Medulla oblongata (tissue), 1 donor: ENCODE measurements around the gene ITGA11.
A peak's percentile ranks its signal among the peaks of the same experiment; 100 is the strongest.

Experiments
- DNase-seq: peaks from one replicate; pipeline ENCODE4 v3.0.0-alpha.2; 2015; ENCODE audit errors: extremely low spot score

The ITGA11 gene

GRCh38 chr15:68332266-68332665, 99.7 kb downstream of the ITGA11 start:
- DNase-seq = no peak

GRCh38 chr15:68330901-68331300, 101.1 kb downstream of the ITGA11 start:
- DNase-seq = peak; percentile 62

GRCh38 chr15:68330416-68330815, 101.5 kb downstream of the ITGA11 start:
- no peak for DNase-seq

- no peak for DNase-seq
Measured at GRCh38 chr15:68328964-68329363, 103.0 kb downstream of the ITGA11 start.

- no peak for DNase-seq
Measured at GRCh38 chr15:68328443-68328842, 103.5 kb downstream of the ITGA11 start.

GRCh38 chr15:68326711-68327354, 105.1 kb downstream of the ITGA11 start:
- no peak for DNase-seq

- DNase-seq = no peak
Measured at GRCh38 chr15:68325726-68326125, 106.2 kb downstream of the ITGA11 start.

- DNase-seq = no peak
Measured at GRCh38 chr15:68322796-68323195, 109.2 kb downstream of the ITGA11 start.

GRCh38 chr15:68321229-68321628, 110.7 kb downstream of the ITGA11 start:
- no peak for DNase-seq

GRCh38 chr15:68319997-68320396, 112.0 kb downstream of the ITGA11 start:
- DNase-seq = no peak

- no peak for DNase-seq
Measured at GRCh38 chr15:68318931-68319909, 112.7 kb downstream of the ITGA11 start.

GRCh38 chr15:68318008-68318835, 113.7 kb downstream of the ITGA11 start:
- no peak for DNase-seq

GRCh38 chr15:68317281-68318007, 114.5 kb downstream of the ITGA11 start:
- no peak for DNase-seq

GRCh38 chr15:68316061-68316804, 115.7 kb downstream of the ITGA11 start:
- DNase-seq = no peak

GRCh38 chr15:68315495-68316031, 116.4 kb downstream of the ITGA11 start:
- no peak for DNase-seq

- DNase-seq = no peak
Measured at GRCh38 chr15:68315035-68315434, 116.9 kb downstream of the ITGA11 start.

GRCh38 chr15:68314563-68314962, 117.4 kb downstream of the ITGA11 start:
- no peak for DNase-seq

- no peak for DNase-seq
Measured at GRCh38 chr15:68313501-68314410, 118.2 kb downstream of the ITGA11 start.

GRCh38 chr15:68312701-68313204, 119.2 kb downstream of the ITGA11 start:
- DNase-seq = no peak
